HG03045 (cell line): ENCODE measurements around the gene DCP1B.

Source experiments
- ATAC-seq: cut with Tn5 transposase; IDR thresholded peaks from one replicate; pipeline ENCODE4 v1.9.1; 2021; ENCODE audit warnings: mild to moderate bottlenecking, moderate library complexity; ENCODE audit not compliant: unreplicated experiment

Gene DCP1B

GRCh38 chr12:1935700-1936378 is 68.4 kb downstream of the DCP1B start:
- no peak for ATAC-seq

- no peak for ATAC-seq
These were observed 69.0 kb downstream of the DCP1B start for GRCh38 chr12:1935242-1935641.

- ATAC-seq = no peak
These were observed 69.4 kb downstream of the DCP1B start for GRCh38 chr12:1934831-1935230.

GRCh38 chr12:1934068-1934467 is 70.2 kb downstream of the DCP1B start:
- no peak for ATAC-seq

GRCh38 chr12:1933342-1934051 is 70.8 kb downstream of the DCP1B start:
- peak; percentile 52 for ATAC-seq

- ATAC-seq = no peak
These were observed 71.9 kb downstream of the DCP1B start for GRCh38 chr12:1932264-1932777.

- ATAC-seq = no peak
These were observed 72.6 kb downstream of the DCP1B start for GRCh38 chr12:1931642-1932041.

GRCh38 chr12:1930803-1931597 is 73.3 kb downstream of the DCP1B start:
- ATAC-seq = no peak

GRCh38 chr12:1929985-1930802 is 74.1 kb downstream of the DCP1B start:
- no peak for ATAC-seq

GRCh38 chr12:1929241-1929984 is 74.8 kb downstream of the DCP1B start:
- ATAC-seq = no peak

GRCh38 chr12:1928439-1929121 is 75.7 kb downstream of the DCP1B start:
- ATAC-seq = no peak

GRCh38 chr12:1927751-1928351 is 76.4 kb downstream of the DCP1B start:
- ATAC-seq = no peak

- ATAC-seq = no peak
These were observed 77.1 kb downstream of the DCP1B start for GRCh38 chr12:1927051-1927680.

GRCh38 chr12:1926251-1926657 is 78.0 kb downstream of the DCP1B start:
- no peak for ATAC-seq

- ATAC-seq = no peak
These were observed 78.6 kb downstream of the DCP1B start for GRCh38 chr12:1925684-1926006.

GRCh38 chr12:1924996-1925683 is 79.1 kb downstream of the DCP1B start:
- no peak for ATAC-seq

GRCh38 chr12:1922985-1923384 is 81.3 kb downstream of the DCP1B start:
- no peak for ATAC-seq

- ATAC-seq = no peak
These were observed 82.1 kb downstream of the DCP1B start for GRCh38 chr12:1922075-1922709.
